Ishikawa (cell line): ENCODE results near the gene CEP164.

Experiments used
- CEBPB ChIP-seq: IDR thresholded peaks from 2 replicates; pipeline ENCODE4 v1.6.1; 2012
- CREB1 ChIP-seq: IDR thresholded peaks from 2 replicates; pipeline ENCODE4 v1.6.1; 2012; ENCODE audit warnings: low read depth
- EGR1 ChIP-seq: IDR thresholded peaks from 2 replicates; pipeline ENCODE4 v1.6.1; 2012
- EP300 ChIP-seq: IDR thresholded peaks from 2 replicates; pipeline ENCODE4 v1.6.1; 2012; ENCODE audit warnings: borderline replicate concordance
- FOXM1 ChIP-seq: IDR thresholded peaks from 2 replicates; pipeline ENCODE4 v1.6.1; 2012; ENCODE audit warnings: low read depth, borderline replicate concordance
- NFIC ChIP-seq: IDR thresholded peaks from 2 replicates; pipeline ENCODE4 v1.6.1; 2012
- RAD21 ChIP-seq: IDR thresholded peaks from 2 replicates; pipeline ENCODE4 v1.6.1; 2012; ENCODE audit warnings: low read depth
- TAF1 ChIP-seq: IDR thresholded peaks from 2 replicates; pipeline ENCODE4 v1.6.1; 2012; ENCODE audit warnings: low read depth, mild to moderate bottlenecking
- TCF12 ChIP-seq: IDR thresholded peaks from 2 replicates; pipeline ENCODE4 v1.6.1; 2012; ENCODE audit warnings: low read depth
- TEAD4 ChIP-seq: IDR thresholded peaks from 2 replicates; pipeline ENCODE4 v1.6.1; 2012
- YY1 ChIP-seq: IDR thresholded peaks from 2 replicates; pipeline ENCODE4 v1.6.1; 2012; ENCODE audit warnings: low read depth
- ZBTB7A ChIP-seq: IDR thresholded peaks from 2 replicates; pipeline ENCODE4 v1.6.1; 2012; ENCODE audit warnings: low read depth
- TF ChIP-seq, protein P1 (sequence below): IDR thresholded peaks from 2 replicates; pipeline ENCODE4 v1.6.1; 2012; ENCODE audit warnings: low read depth, mild to moderate bottlenecking
- TF ChIP-seq, protein P2 (sequence below): IDR thresholded peaks from 2 replicates; pipeline ENCODE4 v1.6.1; 2012
- TF ChIP-seq, protein P3 (sequence below): IDR thresholded peaks from 2 replicates; pipeline ENCODE4 v1.6.1; 2012

The CEP164 gene

GRCh38 chr11:117453886-117454563 is 126.4 kb downstream of the CEP164 start:
- TF ChIP-seq YY1 (no peak), EP300 (no peak), EGR1 (no peak)
- TF ChIP-seq, protein P1, sequence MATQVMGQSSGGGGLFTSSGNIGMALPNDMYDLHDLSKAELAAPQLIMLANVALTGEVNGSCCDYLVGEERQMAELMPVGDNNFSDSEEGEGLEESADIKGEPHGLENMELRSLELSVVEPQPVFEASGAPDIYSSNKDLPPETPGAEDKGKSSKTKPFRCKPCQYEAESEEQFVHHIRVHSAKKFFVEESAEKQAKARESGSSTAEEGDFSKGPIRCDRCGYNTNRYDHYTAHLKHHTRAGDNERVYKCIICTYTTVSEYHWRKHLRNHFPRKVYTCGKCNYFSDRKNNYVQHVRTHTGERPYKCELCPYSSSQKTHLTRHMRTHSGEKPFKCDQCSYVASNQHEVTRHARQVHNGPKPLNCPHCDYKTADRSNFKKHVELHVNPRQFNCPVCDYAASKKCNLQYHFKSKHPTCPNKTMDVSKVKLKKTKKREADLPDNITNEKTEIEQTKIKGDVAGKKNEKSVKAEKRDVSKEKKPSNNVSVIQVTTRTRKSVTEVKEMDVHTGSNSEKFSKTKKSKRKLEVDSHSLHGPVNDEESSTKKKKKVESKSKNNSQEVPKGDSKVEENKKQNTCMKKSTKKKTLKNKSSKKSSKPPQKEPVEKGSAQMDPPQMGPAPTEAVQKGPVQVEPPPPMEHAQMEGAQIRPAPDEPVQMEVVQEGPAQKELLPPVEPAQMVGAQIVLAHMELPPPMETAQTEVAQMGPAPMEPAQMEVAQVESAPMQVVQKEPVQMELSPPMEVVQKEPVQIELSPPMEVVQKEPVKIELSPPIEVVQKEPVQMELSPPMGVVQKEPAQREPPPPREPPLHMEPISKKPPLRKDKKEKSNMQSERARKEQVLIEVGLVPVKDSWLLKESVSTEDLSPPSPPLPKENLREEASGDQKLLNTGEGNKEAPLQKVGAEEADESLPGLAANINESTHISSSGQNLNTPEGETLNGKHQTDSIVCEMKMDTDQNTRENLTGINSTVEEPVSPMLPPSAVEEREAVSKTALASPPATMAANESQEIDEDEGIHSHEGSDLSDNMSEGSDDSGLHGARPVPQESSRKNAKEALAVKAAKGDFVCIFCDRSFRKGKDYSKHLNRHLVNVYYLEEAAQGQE: no peak

DNA sequence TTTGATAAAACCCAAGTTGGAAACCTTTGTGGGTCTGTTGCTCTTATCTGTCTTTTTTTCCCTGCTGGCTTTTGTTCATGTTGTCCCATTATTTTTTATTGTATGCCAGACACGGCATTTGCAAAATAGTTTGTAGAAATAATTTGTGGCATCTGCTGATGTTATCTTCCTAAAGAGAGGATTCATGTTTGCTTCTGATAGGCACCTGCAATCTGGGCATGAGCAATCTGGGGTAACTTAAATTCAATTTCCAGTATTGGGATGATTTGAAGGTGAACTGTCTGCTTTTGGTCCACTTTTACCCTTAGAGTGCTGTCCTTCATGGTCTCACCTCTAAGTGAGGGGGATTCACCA is 126.9 kb downstream of the CEP164 start:
- TF ChIP-seq, protein P1: no peak
- TF ChIP-seq CEBPB: no peak
- no peak for TF ChIP-seq YY1
- TF ChIP-seq, protein P2, sequence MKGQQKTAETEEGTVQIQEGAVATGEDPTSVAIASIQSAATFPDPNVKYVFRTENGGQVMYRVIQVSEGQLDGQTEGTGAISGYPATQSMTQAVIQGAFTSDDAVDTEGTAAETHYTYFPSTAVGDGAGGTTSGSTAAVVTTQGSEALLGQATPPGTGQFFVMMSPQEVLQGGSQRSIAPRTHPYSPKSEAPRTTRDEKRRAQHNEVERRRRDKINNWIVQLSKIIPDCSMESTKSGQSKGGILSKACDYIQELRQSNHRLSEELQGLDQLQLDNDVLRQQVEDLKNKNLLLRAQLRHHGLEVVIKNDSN: no peak
- TF ChIP-seq CREB1: no peak
- TF ChIP-seq NFIC: no peak
- no peak for TF ChIP-seq ZBTB7A
- TF ChIP-seq TAF1: no peak
- TF ChIP-seq EP300: no peak
- TF ChIP-seq FOXM1: no peak
- TF ChIP-seq TEAD4: no peak
- TF ChIP-seq TCF12: no peak
- no peak for TF ChIP-seq RAD21

DNA sequence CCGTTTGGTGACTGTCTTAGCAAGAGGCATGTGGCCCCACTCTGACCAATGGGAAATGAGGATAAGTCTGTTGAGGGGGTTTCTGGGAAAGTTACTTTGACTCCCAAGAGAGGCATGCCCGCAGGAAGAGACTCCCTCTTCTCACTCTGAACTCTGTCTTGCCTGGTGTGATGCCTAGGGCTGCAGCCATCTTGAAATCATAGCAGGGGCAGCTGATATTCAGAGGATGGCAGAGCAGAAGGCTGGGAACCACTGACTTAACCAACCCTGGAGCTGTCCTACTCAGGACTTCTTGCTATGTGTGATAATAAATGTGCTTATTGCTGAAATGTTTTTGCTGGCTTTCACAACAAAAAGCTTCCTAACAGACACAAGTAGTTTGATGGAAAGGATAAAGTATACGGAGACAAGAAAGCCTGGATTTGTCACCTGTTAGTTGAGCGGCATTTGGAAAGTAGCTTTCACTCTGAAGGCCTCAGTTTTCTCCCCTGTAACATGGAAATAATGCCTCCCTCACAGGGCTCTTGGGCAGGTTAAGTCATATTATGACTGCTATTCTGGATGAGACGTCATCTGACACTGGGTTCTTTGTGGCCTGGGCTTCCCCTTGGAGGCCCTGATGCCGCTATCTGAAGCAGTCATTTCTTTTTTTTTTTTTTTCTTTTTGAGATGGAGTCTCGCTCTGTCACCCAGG is 128.5 kb downstream of the CEP164 start:
- TF ChIP-seq TEAD4: no peak
- no peak for TF ChIP-seq CEBPB
- no peak for TF ChIP-seq CREB1
- TF ChIP-seq EP300: no peak
- no peak for TF ChIP-seq RAD21

- TF ChIP-seq CREB1: no peak
- no peak for TF ChIP-seq EP300
- no peak for TF ChIP-seq EGR1
- TF ChIP-seq YY1: no peak
- no peak for TF ChIP-seq CEBPB
- no peak for TF ChIP-seq FOXM1
- TF ChIP-seq, protein P3, sequence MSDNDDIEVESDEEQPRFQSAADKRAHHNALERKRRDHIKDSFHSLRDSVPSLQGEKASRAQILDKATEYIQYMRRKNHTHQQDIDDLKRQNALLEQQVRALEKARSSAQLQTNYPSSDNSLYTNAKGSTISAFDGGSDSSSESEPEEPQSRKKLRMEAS: no peak
- TF ChIP-seq ZBTB7A: no peak
- TF ChIP-seq, protein P1: no peak
- TF ChIP-seq TCF12: no peak
- TF ChIP-seq TAF1: no peak
- TF ChIP-seq, protein P2: no peak
- TF ChIP-seq NFIC: no peak
- no peak for TF ChIP-seq TEAD4
- no peak for TF ChIP-seq RAD21
These were observed 129.6 kb downstream of the CEP164 start for GRCh38 chr11:117457031-117457785.

GRCh38 chr11:117457835-117458234 is 130.2 kb downstream of the CEP164 start:
- no peak for TF ChIP-seq TCF12
- no peak for TF ChIP-seq FOXM1
- TF ChIP-seq YY1: no peak
- no peak for TF ChIP-seq ZBTB7A
- no peak for TF ChIP-seq TEAD4
- TF ChIP-seq TAF1: no peak
- no peak for TF ChIP-seq CEBPB
- TF ChIP-seq NFIC: no peak
- TF ChIP-seq, protein P1: no peak
